IPS-20b (cell line): ENCODE measurements around the gene MUC21.
"Not testable (repeated sequence)": the region's sequence is repeated elsewhere in the genome, so short reads cannot be mapped to it uniquely, and the experiment has no call there.

Experiments used
- H3K27ac ChIP-seq: one replicate; pipeline ENCODE4 v1.5.1; 2013; ENCODE audit warnings: low read length
- H3K27me3 ChIP-seq: 2 replicates; pipeline ENCODE4 v1.6.1; 2013; ENCODE audit warnings: mild to moderate bottlenecking, low read length, inconsistent platforms; ENCODE audit not compliant: insufficient read depth
- H3K36me3 ChIP-seq: 2 replicates; pipeline ENCODE4 v1.6.1; 2013; ENCODE audit warnings: low read depth, mild to moderate bottlenecking, inconsistent platforms, low read length, moderate library complexity; ENCODE audit not compliant: insufficient read depth
- H3K4me1 ChIP-seq: 2 replicates; pipeline ENCODE4 v1.6.1; 2013; ENCODE audit warnings: mild to moderate bottlenecking, control low read depth, inconsistent platforms, low read length, moderate library complexity; ENCODE audit not compliant: insufficient read depth
- H3K4me3 ChIP-seq: 2 replicates; pipeline ENCODE4 v1.5.1; 2013; ENCODE audit warnings: mild to moderate bottlenecking, low read length, inconsistent platforms
- H3K9ac ChIP-seq: 2 replicates; pipeline ENCODE4 v1.6.1; 2013; ENCODE audit warnings: low read depth, mild to moderate bottlenecking, inconsistent platforms, low read length, moderate library complexity
- H3K9me3 ChIP-seq: 2 replicates; pipeline ENCODE4 v1.6.1; 2013; ENCODE audit warnings: mild to moderate bottlenecking, low read depth, low read length, inconsistent platforms; ENCODE audit not compliant: insufficient read depth

Gene MUC21

DNA sequence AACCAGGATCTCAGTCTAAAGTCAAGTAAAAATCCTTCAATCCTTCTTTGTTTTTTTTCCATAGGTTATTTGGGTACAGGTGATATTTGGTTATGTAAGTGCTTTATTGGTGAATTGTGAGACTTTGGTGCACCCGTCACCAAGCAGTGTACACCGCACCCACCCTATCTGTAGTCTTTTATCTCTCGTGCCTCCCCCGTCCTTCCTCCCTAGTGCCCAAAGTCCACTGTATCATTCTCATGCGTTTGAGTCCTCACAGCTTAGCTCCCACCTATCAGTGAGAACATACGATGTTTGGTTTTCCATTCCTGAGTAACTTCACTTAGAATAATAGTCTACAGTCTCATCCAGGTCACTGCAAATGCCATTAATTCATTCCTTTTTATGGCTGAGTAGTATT is 27.6 kb downstream of the MUC21 start:
- no peaks in the 10 kb centered on the region for H3K4me1 ChIP-seq
- H3K4me3 ChIP-seq = no peak overlapping the region
- H3K9ac ChIP-seq = no peak overlapping the region
- no peak overlapping the region for H3K27ac ChIP-seq
- no peaks in the 10 kb centered on the region for H3K27me3 ChIP-seq
- 0 out of 2 replicates have a peak, but pooled peaks cover 2% of the 10 kb centered on the region for H3K9me3 ChIP-seq
- H3K36me3 ChIP-seq = no peaks in the 10 kb centered on the region

DNA sequence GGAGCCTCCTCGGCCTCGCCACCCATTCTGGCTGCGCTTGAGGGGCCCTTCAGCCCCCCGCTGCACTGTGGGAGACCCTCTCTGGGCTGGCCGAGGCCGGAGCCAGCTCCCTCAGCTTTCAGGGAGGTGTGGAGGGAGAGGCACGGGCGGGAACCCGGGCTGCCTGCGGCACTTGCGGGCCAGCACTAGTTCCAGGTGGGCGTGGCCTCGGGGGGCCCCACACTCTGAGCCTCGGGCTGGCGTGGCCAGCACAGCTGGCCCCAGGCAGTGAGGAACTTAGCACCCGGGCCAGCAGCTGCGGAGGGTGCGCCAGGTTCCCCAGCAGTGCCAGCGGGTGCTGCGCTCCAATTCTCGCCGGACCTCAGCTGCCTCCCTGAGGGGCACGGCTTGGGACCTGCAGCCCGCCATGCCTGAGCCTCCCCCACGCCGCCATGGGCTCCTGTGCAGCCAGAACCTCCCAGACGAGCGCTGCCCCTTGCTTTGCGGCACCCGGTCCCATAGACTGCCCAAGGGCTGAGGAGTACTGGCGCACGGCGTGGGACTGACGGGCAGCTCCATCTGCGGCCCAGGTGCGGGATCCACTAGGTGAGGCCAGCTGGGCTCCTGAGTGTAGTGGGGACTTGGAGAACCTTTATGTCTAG is 33.3 kb downstream of the MUC21 start:
- H3K27ac ChIP-seq = no peak overlapping the region
- H3K9ac ChIP-seq = no peak overlapping the region
- no peaks in the 10 kb centered on the region for H3K36me3 ChIP-seq
- 0 out of 2 replicates have a peak, but pooled peaks cover 5% of the 10 kb centered on the region for H3K9me3 ChIP-seq
- H3K4me1 ChIP-seq = no peaks in the 10 kb centered on the region
- no peak overlapping the region for H3K4me3 ChIP-seq
- H3K27me3 ChIP-seq = peaks cover 5% of the 10 kb centered on the region; the same call in 1 of the 2 replicates

DNA sequence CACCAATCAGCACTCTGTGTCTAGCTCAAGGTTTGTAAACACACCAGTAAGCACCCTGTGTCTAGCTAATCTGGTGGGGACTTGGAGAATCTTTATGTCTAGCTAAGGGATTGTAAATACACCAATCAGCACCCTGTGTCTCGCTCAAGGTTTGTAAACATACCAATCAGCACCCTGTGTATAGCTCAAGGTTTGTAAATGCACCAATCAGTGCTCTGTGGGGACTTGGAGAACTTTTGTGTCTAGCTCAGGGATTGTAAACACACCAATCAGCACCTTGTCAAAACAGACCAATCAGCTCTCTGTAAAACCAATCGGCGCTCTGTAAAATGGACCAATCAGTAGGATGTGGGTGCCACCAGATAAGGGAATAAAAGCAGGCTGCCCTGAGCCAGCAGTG is 33.9 kb downstream of the MUC21 start:
- H3K9ac ChIP-seq, H3K4me1 ChIP-seq, H3K4me3 ChIP-seq, H3K27me3 ChIP-seq, H3K9me3 ChIP-seq, H3K27ac ChIP-seq, H3K36me3 ChIP-seq: not testable (repeated sequence)

DNA sequence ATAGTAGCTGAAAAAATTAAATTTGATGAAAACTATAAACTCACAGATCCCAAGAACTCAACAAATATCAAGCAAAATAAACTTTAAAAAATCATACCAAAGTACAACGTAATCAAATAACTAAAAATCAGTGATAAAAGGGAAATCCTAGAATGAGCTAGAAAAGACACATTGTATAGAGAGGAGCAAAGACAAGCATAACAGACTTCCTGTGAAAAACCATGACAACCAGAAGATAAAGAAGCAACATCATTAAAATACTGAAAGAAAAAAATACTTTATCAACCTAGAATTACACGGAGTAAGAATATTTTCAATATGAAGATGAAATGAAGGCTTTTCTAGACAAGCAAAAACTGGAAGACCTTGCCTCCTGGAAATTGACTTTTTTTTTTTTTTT is 36.5 kb downstream of the MUC21 start:
- Histone ChIP-seq H3K9me3 (0 out of 2 replicates have a peak, but pooled peaks cover 5% of the 10 kb centered on the region), H3K27ac (no peak overlapping the region), H3K36me3 (no peaks in the 10 kb centered on the region), H3K27me3 (peaks cover 5% of the 10 kb centered on the region; the same call in 1 of the 2 replicates), H3K9ac (no peak overlapping the region), H3K4me3 (no peak overlapping the region; the same call in 1 of the 2 replicates), H3K4me1 (no peaks in the 10 kb centered on the region)

DNA sequence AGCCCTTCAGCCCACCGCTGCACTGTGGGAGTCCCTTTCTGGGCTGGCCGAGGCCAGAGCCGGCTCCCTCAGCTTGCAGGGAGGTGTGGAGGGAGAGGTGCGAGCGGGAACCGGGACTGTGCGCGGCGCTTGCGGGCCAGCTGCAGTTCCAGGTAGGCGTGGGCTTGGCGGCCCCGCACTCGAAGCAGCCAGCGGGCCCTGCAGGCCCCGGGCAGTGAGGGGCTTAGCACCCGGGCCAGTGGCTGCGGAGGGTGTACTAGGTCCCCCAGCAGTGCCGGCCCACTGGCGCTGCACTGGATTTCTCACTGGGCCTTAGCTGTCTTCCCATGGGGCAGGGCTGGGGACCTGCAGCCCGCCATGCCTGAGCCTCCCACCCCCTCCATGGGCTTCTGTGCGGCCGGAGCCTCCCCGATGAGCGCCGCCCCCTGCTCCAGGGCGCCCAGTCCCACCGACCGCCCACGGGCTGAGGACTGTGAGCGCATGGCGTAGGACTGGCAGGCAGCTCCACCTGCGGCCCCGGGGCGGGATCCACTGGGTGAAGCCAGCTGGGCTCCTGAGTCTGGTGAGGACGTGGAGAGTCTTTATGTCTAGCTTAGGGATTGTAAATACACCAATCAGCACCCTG is 37.2 kb downstream of the MUC21 start:
- not testable (repeated sequence) for H3K4me3 ChIP-seq

DNA sequence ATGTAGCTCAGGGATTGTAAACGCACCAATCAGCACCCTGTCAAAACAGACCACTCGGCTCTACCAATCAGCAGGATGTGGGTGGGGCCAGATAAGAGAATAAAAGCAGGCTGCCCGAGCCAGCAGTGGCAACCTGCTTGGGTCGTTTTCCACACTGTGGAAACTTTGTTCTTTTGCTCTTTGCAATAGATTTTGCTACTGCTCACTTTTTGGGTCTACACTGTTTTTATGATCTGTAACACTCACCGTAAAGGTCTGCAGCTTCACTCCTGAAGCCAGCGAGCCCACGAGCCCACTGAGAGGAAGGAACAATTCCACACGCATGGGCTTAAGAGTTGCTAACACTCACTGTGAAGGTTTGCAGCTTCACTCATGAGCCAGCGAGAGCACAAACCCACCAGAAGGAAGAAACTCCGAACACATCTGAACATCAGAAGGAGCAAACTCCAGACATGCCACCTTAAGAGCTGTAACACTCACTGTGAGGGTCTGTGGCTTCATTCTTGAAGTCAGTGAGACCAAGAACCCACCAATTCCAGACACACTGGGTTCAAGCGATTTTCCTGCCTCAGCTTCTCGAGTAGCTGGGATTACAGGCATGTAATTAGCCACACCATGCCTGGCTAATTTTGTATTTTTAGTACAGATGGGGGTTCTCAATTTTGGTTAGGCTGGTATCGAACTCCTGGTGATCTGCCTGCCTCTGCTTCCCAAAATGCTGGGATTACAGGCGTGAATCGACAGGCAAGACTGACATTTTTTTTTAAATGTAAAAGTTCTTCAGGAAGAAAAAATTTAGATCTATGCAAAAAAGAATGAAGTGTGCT is 38.4 kb downstream of the MUC21 start:
- not testable (repeated sequence) for H3K9ac ChIP-seq, H3K4me3 ChIP-seq, H3K27me3 ChIP-seq, H3K4me1 ChIP-seq, H3K27ac ChIP-seq, H3K9me3 ChIP-seq, H3K36me3 ChIP-seq

More for the DNA sequence above, 37.2 kb downstream of the MUC21 start:
- H3K27ac ChIP-seq, H3K9me3 ChIP-seq, H3K27me3 ChIP-seq, H3K36me3 ChIP-seq, H3K9ac ChIP-seq, H3K4me1 ChIP-seq: not testable (repeated sequence)

DNA sequence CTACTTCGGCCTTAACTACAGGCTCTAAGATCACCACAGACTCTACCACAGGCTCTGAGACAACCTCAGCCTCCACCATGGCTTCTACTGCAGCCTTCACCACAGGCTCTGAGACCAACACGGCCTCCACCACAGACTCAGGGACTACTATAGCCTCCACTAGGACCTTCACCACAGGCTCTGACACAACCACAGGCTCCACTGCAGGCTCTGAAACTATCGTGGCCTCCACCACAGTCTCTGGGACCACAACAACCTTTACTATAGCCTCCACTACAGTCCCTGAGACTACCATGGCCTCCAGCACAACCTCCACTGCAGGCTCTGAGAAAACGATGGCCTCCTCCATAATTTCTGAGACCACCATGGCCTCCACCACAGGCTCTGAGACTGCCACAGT is 42.1 kb downstream of the MUC21 start:
- no peak overlapping the region for H3K4me3 ChIP-seq
- no peaks in the 10 kb centered on the region; the same call in 1 of the 2 replicates for H3K27me3 ChIP-seq
- peaks cover 30% of the 10 kb centered on the region for H3K9me3 ChIP-seq
- H3K4me1 ChIP-seq = no peaks in the 10 kb centered on the region
- H3K27ac ChIP-seq = no peak overlapping the region
- no peaks in the 10 kb centered on the region for H3K36me3 ChIP-seq
- no peak overlapping the region for H3K9ac ChIP-seq

DNA sequence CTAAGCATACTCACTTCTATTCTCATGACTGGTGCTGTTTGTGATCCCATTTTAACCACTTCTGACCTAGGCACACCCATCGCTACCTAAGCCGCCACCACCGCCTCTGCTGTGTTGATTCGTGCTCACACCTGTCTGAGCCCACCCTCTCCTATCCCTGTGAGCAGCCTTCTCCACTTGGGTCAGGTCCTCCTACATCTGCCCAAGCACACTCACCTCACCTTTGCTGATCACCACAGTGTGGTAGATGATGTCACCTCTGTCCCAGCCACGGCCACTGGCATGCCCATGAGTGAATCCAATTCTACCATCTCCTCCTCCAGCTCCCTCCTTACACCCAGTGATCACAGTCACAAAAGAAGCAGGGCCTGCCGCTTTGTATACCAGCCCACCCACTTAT is 47.6 kb downstream of the MUC21 start:
- H3K9ac ChIP-seq = no peak overlapping the region
- H3K27me3 ChIP-seq = no peaks in the 10 kb centered on the region; the same call in 1 of the 2 replicates
- no peak overlapping the region for H3K4me3 ChIP-seq
- H3K27ac ChIP-seq = no peak overlapping the region
- H3K9me3 ChIP-seq = peaks cover 28% of the 10 kb centered on the region
- no peaks in the 10 kb centered on the region for H3K4me1 ChIP-seq
- no peaks in the 10 kb centered on the region for H3K36me3 ChIP-seq

DNA sequence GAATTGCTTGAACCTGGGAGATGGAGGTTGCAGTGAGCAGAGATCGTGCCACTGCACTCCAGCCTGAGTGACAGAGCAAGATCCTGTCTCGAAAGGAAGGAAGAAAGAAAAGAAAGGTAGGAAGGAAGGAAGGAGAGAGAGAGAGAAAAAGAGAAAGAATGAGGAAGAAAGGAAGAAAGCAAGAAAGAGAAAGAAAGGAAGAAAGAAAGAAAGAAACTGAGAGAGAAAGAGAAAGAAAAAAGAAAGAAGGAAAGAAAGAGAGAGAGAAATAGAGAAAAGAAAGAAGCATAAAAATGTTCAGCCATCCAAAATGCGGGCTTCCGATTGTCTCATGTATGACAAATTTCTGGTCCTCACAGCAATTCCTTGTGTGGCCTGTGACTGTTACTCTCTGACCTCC is 49.6 kb downstream of the MUC21 start:
- H3K4me3 ChIP-seq = no peak overlapping the region
- H3K36me3 ChIP-seq = no peaks in the 10 kb centered on the region
- peaks cover 10% of the 10 kb centered on the region for H3K9me3 ChIP-seq
- H3K9ac ChIP-seq = no peak overlapping the region
- no peak overlapping the region for H3K27ac ChIP-seq
- H3K4me1 ChIP-seq = no peaks in the 10 kb centered on the region
- no peaks in the 10 kb centered on the region; the same call in 1 of the 2 replicates for H3K27me3 ChIP-seq

DNA sequence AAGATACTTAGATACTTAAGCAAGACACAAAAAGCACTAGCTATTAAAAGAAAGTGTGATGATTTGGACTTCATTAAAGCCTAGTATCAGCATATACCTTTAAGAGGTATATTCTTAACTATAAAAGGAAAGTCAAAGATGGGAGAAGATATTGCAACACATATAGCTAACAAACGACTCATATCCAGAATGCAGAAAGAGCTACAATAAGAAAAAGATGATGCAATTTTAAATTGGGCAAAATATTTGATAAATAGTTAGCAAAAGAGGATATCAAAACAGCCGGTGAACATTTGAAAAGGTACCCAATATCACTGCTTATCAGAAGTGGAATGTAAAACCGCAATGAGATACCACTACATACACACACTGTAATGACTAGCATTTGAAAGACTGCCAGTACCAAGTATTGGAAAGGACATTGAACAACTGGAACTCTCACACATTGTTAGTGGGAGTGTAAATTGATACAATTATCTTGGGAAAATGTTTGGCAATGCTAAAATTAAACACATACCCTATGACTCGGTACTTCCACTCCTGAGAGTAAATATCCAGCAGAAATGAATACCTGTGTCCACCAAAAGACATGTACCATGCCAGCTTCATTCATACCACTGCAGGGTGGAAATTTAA is 52.5 kb downstream of the MUC21 start:
- no peaks in the 10 kb centered on the region for H3K9me3 ChIP-seq
- no peak overlapping the region for H3K4me3 ChIP-seq
- no peaks in the 10 kb centered on the region for H3K36me3 ChIP-seq
- H3K9ac ChIP-seq = no peak overlapping the region
- H3K27me3 ChIP-seq = no peaks in the 10 kb centered on the region
- H3K27ac ChIP-seq = no peak overlapping the region
- H3K4me1 ChIP-seq = no peaks in the 10 kb centered on the region

DNA sequence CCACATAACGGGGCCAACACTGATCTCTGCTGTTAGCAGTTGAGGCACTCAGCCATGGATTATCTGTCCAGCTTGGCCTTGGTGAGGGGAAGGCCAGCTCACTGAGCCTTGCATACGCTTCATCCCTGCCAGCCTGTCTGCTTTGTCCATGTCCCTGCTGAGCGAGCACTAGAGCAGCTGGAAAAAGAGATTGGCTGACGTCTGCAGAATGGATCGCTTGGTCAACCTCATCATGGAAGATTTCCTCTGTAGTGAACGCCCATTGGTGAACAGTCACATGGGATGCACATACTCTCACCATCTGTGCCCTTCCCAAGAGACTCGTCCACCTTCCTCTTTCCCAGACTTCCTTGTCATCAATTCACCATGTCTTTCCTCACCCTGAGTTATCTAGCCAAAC is 53.7 kb downstream of the MUC21 start:
- Histone ChIP-seq H3K36me3 (no peaks in the 10 kb centered on the region), H3K4me1 (no peaks in the 10 kb centered on the region), H3K4me3 (no peak overlapping the region), H3K27ac (no peak overlapping the region), H3K9me3 (no peaks in the 10 kb centered on the region), H3K27me3 (no peaks in the 10 kb centered on the region), H3K9ac (no peak overlapping the region)
